BE2C (cell line): ENCODE results near the gene NUP93. TPM values are rescaled to one million over a fixed set of nuclear protein-coding genes. Genes with fewer than 3 reads are reported as not detected.

ENCODE experiments used
- DNase-seq: peaks from one replicate; pipeline ENCODE4 v3.0.0-alpha.2; 2020
- H3K27me3 ChIP-seq: fragments of 250-450 bp; sonication (Bioruptor Pico); 2 replicates; pipeline ENCODE4 v1.5.1; 2020; ENCODE audit warnings: mild to moderate bottlenecking
- H3K36me3 ChIP-seq: fragments of 250-450 bp; sonication (Bioruptor Pico); 2 replicates; pipeline ENCODE4 v1.5.1; 2020; ENCODE audit warnings: mild to moderate bottlenecking
- H3K4me1 ChIP-seq: fragments of 250-450 bp; sonication (Bioruptor Pico); 2 replicates; pipeline ENCODE4 v1.5.1; 2020
- H3K4me3 ChIP-seq: 2 replicates; pipeline ENCODE4 v1.5.1; 2011; ENCODE audit warnings: low read depth, low read length
- H3K9me3 ChIP-seq: fragments of 250-450 bp; sonication (Bioruptor Pico); 2 replicates; pipeline ENCODE4 v1.5.1; 2020
- polyA plus RNA-seq: library from polyadenylated mRNA; unstranded; fragments of >200 nt; gene quantifications from one replicate; pipeline ENCODE4 v1.2.1, GENCODE V29; 2012; ENCODE audit warnings: low read depth, missing spikeins; ENCODE audit not compliant: insufficient read length, insufficient read depth
- TF ChIP-seq, protein P1 (sequence below): IDR thresholded peaks from 2 replicates; pipeline ENCODE4 v1.5.1; 2012; ENCODE audit warnings: mild to moderate bottlenecking, low read depth, low read length

The NUP93 gene
- polyA plus RNA-seq = 109 TPM

DNA sequence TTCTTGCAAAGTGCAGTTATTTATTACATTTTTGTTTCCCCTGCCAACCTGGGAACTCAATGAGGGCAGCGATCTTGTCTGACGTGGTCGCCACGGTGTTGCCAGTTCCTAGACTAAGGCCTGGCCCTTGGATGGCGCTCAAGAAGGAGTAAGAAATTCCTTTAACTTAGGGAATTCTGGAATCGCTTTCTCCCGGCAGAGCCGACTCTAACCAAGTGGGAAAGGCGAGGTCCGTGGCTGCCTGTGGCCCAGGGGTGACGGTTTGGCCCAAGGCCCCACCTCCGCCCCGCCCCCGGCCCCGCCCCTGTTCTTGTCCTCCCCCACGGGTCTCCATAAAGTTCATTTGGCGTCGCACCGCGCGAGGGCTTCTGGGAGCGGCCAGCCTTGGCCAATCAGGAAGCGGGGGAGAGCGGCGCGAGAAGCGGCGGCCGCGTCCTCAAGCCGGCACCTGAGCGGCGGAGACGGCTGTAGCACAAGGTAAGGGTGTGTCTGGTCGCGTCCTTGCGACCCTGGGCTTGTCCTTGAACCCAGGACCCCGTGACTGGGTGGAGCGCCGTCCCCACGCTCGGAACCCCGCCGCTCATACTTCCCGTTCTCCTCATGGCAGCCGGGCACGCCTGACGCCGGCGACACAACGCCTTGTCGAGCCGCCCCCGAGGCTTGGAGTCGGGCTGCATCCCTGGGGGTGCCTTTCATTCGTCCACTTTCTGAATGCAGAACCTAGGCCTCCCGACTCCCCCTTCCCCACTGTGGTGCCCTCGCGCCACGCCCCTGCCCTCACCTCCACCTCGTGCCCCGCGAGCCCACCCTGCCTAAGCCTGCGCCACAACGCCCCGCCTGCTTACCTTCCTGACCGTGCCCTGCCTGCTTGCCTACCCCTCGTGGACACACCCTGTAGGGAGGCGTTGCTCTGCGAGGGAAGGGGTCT, at the start of gene NUP93:
TSS of gene NUP93 (plus strand) at position 395 of the 928 bp plus-strand sequence. CDS start 18,119 bp downstream, outside the sequence.
- Histone ChIP-seq H3K4me3 (peak within 1 kb of the TSS; percentile 89), H3K9me3 (no peaks in the 10 kb centered on the region), H3K4me1 (peaks cover 3% of the 10 kb centered on the region; the same call in 1 of the 2 replicates), H3K27me3 (no peaks in the 10 kb centered on the region), H3K36me3 (no peaks in the 10 kb centered on the region)
- TF ChIP-seq, protein P1, sequence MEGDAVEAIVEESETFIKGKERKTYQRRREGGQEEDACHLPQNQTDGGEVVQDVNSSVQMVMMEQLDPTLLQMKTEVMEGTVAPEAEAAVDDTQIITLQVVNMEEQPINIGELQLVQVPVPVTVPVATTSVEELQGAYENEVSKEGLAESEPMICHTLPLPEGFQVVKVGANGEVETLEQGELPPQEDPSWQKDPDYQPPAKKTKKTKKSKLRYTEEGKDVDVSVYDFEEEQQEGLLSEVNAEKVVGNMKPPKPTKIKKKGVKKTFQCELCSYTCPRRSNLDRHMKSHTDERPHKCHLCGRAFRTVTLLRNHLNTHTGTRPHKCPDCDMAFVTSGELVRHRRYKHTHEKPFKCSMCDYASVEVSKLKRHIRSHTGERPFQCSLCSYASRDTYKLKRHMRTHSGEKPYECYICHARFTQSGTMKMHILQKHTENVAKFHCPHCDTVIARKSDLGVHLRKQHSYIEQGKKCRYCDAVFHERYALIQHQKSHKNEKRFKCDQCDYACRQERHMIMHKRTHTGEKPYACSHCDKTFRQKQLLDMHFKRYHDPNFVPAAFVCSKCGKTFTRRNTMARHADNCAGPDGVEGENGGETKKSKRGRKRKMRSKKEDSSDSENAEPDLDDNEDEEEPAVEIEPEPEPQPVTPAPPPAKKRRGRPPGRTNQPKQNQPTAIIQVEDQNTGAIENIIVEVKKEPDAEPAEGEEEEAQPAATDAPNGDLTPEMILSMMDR = no peak
- DNase-seq = peak; percentile 94

DNA sequence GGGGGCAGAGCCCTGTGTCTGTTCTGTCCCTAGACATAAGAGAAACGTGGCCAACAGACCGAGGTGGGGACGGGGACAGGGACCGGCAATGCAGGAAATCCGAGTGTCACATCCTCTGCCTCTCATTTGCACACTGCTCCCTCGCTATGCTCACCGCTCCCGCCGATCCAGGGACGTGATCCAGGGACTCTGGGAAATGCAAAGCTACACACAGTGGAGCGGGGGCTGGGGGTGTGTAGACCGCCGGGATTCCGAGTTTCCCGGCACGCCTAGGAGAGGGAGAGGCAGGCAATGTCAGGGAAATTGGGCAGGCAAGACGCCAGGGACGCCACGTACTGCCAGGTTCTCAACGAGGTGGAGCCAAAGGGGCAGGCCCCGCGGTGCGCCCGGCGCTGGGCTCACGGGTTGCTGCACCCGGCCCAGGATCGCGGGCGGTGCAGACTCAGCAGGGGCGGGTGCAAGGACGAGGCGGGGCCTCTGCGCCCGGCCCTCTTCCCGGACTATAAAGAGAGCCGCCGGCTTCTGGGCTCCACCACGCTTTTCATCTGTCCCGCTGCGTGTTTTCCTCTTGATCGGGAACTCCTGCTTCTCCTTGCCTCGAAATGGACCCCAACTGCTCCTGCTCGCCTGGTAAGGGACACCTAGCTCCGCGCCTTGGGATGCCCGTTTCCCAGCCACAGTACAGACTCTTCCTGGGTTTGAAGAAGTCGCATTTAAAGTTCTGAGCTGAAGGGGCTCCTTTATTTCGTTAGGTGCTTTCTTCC, 47.8 kb upstream of the NUP93 start, which contains the start of gene MT1X:
TSS of gene MT1X (plus strand) at position 532 of the 764 bp plus-strand sequence. CDS start at position 603, 71 bp downstream.
- Histone ChIP-seq H3K4me3 (peak within 1 kb of the TSS; percentile 73), H3K4me1 (no peaks in the 10 kb centered on the region), H3K27me3 (no peaks in the 10 kb centered on the region), H3K9me3 (no peaks in the 10 kb centered on the region), H3K36me3 (no peaks in the 10 kb centered on the region)
- DNase-seq = peak; percentile 87
- TF ChIP-seq, protein P1 = no peak

DNA sequence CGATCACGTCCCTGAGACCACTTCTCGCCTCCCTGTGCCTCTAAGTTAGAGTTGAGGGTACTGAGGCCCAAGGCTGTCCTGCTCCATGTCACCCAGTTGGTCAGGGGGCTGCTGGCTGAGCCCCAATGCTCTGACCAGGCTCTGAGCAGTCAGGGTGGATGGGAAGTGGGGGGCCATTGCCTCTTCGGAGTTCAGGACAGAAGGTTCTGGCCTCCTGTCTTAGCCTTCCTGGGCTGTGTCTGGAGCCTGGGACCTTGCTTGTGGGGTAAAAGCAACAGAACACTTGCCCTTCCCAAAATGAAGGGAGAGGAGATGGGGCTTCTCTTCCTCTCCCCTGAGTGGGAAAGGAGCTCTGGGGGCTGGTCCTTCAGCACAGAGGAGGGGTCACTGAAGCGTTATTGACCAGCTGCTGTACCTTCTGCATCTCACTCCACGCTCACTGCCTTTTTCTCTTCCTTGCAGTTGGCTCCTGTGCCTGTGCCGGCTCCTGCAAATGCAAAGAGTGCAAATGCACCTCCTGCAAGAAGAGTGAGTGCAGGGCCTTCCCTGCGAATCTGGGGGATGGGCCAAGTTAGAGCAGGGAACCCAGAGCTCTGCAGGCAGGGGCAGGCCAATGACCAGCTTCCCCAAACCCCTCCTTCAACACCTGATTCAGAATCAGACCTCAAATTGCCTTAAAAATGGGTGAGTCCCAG, 47.1 kb upstream of the NUP93 start:
- H3K9me3 ChIP-seq = no peaks in the 10 kb centered on the region
- no peaks in the 10 kb centered on the region for H3K27me3 ChIP-seq
- no peaks in the 10 kb centered on the region for H3K36me3 ChIP-seq
- no peaks in the 10 kb centered on the region for H3K4me1 ChIP-seq
- TF ChIP-seq, protein P1 = no peak
- no peak for DNase-seq
- H3K4me3 ChIP-seq = peak overlapping the region; percentile 73

DNA sequence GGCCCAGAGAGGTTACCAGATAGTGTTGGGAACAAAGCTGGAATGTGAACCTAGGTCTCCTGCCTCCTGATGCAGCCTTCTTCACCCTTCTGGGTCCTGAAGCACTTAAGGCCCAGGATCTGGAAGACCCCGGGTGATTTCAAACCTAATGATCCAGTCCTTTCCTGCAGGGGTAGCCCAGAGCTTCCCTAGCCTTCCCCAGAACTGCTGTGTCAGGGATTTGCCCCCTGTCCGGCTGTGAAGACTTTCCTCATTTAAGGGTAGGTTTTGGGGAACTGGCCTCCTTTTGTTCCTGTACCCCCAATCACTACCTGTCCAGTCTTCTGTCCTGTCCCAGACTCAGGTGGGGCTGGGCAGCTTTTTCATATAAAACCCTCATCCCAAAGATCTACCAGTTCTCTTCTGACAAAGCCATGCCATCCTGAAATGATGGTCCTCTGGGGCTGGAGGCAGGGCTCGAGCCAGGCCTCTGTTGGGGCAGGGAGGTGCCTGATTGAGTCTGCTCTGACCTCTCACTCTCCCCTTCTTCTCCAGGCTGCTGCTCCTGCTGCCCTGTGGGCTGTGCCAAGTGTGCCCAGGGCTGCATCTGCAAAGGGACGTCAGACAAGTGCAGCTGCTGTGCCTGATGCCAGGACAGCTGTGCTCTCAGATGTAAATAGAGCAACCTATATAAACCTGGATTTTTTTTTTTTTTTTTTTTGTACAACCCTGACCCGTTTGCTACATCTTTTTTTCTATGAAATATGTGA, 46.3 kb upstream of the NUP93 start:
- no peak overlapping the region for H3K4me3 ChIP-seq
- DNase-seq = no peak

More for the DNA sequence above, 46.3 kb upstream of the NUP93 start:
- Histone ChIP-seq H3K9me3 (no peaks in the 10 kb centered on the region), H3K4me1 (no peaks in the 10 kb centered on the region), H3K27me3 (no peaks in the 10 kb centered on the region), H3K36me3 (no peaks in the 10 kb centered on the region)
- TF ChIP-seq, protein P1 = no peak
